ENCODE data around the gene DDIT3. TPM values are rescaled to one million over a fixed set of nuclear protein-coding genes. Genes with fewer than 3 reads are reported as not detected.

DDIT3 gene
- total and polyA plus RNA-seq, 2 of the 13 experiments (the other 11 are each of a cell fraction or from before 2014, with no cell fraction given) = 27.5 to 48.7 TPM

DNA sequence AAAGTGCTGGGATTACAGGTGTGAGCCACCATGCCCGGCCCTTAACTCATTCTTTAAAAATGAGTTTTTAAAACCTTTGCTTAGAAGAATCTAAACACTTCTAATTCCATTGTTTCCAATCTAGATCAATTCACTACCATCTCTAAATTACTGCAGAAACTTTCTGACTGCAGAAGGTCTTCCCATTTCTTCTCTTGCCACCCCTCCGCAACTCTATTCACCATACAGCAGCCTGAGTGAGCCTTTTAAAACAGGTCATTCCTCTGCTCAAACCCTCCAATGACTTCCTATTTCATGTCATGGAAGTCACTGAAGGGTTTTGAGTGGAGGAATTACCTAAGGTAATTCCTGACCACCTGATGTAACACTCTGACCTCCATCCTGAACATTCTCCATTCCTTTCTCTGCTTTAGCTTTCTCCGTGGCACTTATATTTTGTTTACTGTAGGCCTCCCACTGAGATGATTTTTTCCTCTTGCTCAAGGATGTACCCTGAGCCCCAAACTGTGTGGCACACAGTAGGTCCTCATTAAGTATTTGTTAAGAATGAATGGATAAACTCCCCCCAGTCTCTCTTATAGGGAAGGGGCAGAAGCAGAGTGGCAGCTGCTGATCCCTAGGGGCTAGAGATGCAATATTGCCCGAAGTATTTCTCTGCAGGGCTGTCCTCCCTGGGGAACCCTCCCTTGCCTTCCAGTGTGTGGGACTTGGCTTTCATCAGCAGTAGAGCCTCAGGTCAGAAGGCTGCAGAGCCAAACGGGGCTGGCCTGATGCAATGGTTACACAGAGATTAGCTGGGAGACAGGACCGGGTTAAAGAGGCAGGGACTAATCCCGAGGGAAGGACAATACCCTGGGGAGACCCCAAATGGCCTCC is 1.2 kb downstream of the DDIT3 start (continued):
- TF ChIP-seq, protein P1, sequence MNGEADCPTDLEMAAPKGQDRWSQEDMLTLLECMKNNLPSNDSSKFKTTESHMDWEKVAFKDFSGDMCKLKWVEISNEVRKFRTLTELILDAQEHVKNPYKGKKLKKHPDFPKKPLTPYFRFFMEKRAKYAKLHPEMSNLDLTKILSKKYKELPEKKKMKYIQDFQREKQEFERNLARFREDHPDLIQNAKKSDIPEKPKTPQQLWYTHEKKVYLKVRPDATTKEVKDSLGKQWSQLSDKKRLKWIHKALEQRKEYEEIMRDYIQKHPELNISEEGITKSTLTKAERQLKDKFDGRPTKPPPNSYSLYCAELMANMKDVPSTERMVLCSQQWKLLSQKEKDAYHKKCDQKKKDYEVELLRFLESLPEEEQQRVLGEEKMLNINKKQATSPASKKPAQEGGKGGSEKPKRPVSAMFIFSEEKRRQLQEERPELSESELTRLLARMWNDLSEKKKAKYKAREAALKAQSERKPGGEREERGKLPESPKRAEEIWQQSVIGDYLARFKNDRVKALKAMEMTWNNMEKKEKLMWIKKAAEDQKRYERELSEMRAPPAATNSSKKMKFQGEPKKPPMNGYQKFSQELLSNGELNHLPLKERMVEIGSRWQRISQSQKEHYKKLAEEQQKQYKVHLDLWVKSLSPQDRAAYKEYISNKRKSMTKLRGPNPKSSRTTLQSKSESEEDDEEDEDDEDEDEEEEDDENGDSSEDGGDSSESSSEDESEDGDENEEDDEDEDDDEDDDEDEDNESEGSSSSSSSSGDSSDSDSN (CRISPR knock-in tag; IDR thresholded peaks at IDR 0.05) = no peak
- no peak for TF ChIP-seq BHLHE40 (IDR thresholded peaks at IDR 0.05; ENCODE audit: low read length)
- TF ChIP-seq POLR2A (IDR thresholded peaks at IDR 0.05; ENCODE audit: insufficient read depth in 1 of 2, low read depth in 2 of 2, low read length in 2 of 2) = peak; percentile 12 to 25; a peak in 1 of 4 replicates
- TF ChIP-seq PITX1 (CRISPR knock-in tag; IDR thresholded peaks at IDR 0.05) = peak; percentile 84
- TF ChIP-seq POLR2AphosphoS2 (IDR thresholded peaks at IDR 0.05; ENCODE audit: low read depth, low read length) = peak; percentile 53; the same call in 1 of the 2 replicates
- TF ChIP-seq ZNF546 (CRISPR knock-in tag; conservative IDR thresholded peaks at IDR 0.05) = no peak
- TF ChIP-seq, protein P2, sequence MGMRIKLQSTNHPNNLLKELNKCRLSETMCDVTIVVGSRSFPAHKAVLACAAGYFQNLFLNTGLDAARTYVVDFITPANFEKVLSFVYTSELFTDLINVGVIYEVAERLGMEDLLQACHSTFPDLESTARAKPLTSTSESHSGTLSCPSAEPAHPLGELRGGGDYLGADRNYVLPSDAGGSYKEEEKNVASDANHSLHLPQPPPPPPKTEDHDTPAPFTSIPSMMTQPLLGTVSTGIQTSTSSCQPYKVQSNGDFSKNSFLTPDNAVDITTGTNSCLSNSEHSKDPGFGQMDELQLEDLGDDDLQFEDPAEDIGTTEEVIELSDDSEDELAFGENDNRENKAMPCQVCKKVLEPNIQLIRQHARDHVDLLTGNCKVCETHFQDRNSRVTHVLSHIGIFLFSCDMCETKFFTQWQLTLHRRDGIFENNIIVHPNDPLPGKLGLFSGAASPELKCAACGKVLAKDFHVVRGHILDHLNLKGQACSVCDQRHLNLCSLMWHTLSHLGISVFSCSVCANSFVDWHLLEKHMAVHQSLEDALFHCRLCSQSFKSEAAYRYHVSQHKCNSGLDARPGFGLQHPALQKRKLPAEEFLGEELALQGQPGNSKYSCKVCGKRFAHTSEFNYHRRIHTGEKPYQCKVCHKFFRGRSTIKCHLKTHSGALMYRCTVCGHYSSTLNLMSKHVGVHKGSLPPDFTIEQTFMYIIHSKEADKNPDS (CRISPR knock-in tag; IDR thresholded peaks at IDR 0.05) = no peak
- no peak for TF ChIP-seq SYNCRIP (IDR thresholded peaks at IDR 0.05; ENCODE audit: insufficient read depth, low read depth, low read length)
- 0 out of 2 replicates have a peak, but pooled peaks have one; percentile 43 for TF ChIP-seq ZNF33A (CRISPR knock-in tag; IDR thresholded peaks at IDR 0.05; ENCODE audit: borderline replicate concordance)
- TF ChIP-seq, protein P3, sequence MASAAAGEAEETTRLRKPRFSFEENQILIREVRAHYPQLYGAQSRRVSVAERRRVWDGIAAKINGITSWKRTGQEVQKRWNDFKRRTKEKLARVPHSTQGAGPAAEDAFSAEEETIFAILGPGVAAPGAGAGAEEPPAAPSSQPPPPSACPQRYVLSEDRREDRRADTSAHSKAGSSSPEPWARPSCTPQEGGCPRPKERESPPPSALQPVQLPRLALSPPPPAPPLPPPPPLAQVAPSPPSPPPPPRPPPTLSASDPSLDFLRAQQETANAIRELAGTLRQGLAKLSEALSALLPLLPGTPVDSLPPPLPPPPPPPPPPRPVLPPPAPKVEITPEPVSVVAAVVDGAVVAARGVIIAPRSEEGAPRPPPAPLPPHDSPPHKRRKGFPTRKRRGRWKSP (CRISPR knock-in tag; IDR thresholded peaks at IDR 0.05) = 0 out of 2 replicates have a peak, but pooled peaks have one; percentile 46

Data from HepG2 (cell line).